GM21515 (cell line): ENCODE results near the gene USF1.
"Not testable (repeated sequence)": the region's sequence is repeated elsewhere in the genome, so short reads cannot be mapped to it uniquely, and the experiment has no call there.

Experiments
- ATAC-seq: cut with Tn5 transposase; IDR thresholded peaks from one replicate; pipeline ENCODE4 v1.9.1; 2021; ENCODE audit not compliant: unreplicated experiment

The USF1 gene

DNA sequence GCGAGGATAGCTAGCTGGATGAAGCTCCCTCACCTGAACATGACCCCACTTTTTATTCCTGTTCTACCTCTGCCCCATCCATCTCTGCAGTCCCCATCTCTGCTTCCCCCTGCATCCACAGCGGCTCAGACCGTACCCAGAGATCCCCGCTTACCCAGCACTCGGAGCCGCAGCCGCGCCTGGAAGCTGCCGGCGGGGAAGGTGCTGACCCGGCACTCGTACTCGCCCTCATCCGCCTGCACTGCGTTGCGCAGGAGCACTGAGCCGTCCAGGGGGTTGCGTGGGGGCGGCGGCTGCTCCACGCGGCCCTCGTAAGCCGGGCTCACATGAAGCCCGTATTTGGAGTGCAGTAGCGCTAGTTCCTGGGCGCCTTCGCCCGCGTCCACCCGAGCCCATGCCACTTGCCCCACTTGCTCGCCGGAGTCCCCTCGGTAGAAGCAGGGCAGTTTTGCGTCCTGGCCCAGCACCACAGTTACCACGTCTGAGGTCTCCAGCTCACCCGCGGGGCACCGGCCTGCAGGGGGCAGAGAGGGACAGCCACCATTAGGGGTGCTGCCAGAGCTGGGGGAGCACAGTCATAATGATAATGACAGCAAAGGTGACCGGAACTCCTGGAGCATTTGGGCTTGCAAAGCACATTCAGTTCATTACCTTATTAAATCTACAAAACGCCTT is 33.8 kb upstream of the USF1 start:
- no peak for ATAC-seq

DNA sequence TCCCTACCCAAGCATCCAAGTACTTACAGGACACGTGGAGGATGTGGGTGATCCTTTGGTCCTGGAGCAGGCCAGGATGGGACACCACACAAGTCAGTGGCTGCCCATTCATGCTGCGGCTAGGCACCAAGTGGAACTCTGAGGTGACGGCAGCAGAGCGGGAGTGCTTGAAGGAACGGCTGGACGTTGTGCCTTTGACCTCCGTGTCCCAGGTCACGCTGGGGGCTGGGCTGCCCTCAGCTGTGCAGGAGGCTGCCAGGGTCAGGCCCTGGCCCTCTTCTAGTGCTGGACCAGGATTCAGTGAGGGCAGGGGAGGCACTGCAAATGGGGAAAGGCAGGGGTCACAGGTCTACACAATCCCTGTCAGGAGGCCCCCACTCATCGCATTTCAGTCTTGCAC is 31.6 kb upstream of the USF1 start:
- no peak for ATAC-seq

DNA sequence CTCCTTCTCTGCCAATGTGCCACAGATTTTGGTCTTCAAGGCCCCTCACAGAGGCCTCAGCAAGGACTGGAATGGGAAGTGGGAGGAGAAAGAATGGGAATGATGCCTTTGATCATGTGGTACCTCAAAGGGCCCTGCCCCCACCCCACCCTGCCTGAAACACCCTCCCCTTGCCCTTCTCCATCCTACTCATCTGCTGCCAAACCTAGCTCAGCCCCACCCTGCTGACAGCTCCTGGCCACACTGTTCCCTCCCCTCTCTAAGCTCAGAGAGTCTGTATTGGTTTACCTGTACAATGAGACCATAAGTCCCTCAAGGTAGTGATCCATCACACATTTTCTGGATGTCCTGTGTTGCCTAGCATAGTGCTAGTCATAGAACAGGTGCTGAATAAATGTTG is 30.6 kb upstream of the USF1 start:
- no peak for ATAC-seq

DNA sequence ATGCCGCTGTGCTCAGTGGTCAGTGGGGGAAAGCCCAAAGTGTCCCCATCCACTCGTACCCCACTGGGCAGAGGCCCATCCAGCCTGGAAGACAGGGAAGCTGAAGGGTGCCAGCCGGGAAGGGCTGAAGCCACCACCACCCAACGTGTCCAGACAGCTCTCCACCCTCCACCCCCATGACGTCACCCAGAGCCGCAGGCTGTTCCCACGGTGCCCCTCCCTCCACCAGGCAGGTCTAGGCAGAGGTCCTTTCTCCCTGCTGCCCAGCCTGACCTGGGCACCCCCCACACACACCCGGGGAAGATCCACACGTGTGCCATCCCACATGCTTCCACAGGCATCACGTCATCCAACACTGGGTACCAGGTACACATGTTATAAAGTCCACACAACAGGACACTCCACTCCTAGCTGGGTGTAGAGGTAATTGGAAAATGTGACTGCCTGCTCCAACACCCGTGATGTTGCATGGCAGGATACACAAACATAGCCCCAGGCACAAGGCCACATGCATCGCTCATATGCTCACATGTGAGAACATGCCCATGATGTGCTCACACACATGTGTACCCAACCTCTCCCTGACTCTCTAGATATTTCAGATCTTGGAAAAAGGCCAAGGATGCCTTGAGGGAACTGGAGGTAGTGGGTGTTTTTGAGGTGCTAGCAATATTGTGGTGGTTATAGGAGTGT is 29.0 kb upstream of the USF1 start:
- no peak for ATAC-seq

DNA sequence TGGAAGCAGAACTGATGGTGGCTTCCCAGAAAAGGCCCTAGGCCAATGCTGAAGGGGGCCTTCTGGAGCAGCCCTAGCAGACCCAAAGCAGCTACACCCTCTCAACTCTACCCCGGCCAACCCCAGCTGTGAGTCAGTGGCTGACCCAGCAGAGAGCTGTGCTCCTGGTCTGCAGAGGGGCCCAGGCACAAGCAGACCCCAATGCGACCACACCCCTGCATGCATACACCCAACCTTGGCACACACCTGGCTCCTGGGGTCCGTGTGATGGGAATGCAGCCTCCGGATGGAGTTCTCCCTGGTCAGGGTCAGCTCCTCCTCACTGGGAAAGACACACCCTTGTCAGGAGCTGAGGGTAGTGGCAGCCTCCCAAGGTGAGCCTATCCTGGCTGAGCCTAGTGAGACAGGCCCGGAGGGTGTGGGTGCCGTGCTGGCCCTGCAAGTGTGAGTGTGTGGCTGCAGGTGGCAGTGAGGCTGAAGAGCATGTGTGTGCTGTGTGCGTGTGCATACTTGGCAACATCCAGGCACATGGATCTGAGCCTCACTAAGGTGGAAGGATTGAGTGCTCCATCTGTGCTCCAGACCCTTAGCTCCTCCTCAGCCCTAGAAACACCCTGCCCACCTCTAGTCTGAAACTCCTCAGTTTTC is 27.8 kb upstream of the USF1 start:
- ATAC-seq, result no peak

DNA sequence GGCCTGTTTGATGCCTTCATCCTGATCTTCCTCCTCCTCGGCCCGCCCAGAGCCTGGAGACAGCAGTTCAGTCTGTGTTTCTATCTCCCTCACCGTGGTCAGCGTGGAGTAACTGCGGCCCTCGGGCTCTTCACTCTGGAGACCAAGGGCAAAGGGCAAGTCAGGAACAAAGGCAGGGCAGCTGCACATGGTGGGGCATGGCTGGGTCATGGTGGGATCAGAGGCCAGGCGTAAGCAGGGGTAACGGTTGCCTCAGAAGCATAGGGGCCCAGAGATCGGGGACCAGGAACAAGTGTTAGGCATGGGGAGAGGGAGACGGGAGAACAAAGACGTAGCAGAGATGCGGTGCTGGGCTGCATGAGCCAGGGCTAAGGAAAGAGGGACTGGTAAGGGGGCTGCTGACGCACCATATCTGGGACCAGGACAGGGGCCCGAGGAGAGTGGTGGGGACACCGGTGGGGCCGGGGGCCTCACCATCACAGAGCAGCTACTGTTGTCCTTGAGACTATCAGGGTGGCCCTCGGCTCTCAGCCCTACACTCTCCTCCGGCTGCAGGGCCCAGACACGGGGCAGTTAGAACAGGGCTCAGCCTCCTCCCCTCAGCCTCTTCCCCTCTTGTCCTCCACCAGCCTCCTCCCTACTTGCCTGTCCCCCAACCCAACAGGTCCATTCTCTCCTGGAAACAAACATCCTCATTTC is 27.1 kb upstream of the USF1 start:
- no peak for ATAC-seq

DNA sequence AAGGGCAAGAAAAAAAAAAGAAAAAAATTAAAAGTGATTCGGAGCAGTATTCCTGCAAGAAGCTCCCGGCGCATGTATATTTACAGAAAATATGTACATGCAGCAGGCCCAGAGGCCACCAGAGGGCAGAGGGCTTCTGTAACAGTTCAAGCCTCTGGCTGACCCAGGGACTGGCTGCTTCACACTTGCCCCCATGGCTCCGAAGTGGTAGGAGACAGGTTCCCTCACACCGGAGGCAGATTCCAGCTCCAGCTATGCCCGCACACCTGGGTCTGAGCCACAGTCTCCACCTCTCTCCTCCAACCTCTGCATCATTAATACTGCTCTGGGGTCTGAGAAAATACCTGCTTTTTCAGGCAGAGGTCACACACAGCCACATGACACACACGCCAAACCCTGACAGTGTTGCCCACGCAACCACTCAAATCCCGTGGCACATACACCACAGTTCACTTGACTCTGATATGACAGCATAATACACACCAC is 26.2 kb upstream of the USF1 start:
- no peak for ATAC-seq

DNA sequence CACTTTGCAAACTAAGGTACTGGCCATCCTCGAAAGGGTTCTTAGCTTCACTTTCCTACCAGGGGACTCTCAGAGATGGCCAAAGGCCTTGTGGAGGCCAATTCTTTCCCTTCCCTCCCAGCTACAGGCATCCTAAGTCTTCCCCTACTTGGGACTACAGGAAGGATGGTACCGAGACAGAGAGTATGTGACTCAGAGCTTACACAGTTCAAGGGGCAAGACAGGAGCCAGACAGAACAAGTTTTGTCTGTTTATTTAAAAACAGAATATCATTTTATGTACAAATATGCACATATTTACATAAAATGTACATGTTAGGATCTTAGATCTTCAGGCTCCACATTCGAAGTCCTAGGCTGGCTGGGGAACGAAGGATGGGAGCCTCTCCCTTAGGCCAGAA is 25.0 kb upstream of the USF1 start:
- no peak for ATAC-seq

DNA sequence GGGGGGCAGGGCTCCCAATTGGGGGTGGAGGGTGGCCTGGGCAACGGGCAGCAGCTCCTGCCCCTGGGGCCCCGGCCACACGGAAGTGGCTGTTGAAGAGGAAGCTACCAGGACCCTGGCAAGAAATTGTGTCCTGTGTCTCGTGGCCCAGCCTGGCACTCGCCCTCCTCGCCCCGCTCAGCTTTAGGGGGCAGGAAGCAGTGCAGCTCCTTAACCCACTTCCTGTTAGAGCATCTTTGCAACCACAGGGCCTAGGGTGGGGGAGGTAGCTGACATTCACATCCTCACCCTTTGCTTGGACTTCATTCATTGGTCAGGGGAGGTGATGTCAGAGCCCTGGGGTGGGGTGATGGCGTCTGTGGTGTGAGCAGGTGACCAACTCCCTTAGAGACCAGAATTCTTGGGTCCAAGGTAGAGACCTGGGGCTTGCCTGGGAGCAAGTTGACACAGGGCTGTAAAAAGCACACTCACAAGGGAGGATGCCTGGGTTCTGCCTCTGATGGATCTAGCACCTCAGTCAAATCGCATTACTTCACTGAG is 24.0 kb upstream of the USF1 start, which contains the start of gene ARHGAP30:
ARHGAP30 (minus strand) TSS at position 161 of the 540 bp plus-strand sequence. CDS start 267 bp downstream, outside the sequence.
- ATAC-seq, result peak; percentile 80

DNA sequence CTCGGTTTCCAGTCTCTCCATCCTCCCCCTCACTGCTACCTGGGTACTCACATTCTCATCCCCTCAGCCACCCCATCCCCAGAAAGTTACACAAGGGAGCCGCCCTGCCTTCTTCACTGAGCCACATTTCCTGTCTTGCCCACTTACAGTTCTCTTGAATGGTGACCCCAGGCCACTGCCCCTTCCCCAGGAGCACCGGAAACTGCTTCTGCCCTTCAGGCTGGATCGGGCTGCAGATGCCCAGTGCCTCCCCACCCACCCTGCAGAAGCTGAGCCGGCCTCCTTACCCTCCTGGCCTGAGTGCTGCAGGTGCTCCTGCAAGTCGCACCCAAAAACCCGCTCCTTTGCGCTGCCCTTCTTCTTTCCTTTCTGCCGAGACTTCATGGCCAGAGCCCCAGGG is 23.5 kb upstream of the USF1 start:
- no peak for ATAC-seq

DNA sequence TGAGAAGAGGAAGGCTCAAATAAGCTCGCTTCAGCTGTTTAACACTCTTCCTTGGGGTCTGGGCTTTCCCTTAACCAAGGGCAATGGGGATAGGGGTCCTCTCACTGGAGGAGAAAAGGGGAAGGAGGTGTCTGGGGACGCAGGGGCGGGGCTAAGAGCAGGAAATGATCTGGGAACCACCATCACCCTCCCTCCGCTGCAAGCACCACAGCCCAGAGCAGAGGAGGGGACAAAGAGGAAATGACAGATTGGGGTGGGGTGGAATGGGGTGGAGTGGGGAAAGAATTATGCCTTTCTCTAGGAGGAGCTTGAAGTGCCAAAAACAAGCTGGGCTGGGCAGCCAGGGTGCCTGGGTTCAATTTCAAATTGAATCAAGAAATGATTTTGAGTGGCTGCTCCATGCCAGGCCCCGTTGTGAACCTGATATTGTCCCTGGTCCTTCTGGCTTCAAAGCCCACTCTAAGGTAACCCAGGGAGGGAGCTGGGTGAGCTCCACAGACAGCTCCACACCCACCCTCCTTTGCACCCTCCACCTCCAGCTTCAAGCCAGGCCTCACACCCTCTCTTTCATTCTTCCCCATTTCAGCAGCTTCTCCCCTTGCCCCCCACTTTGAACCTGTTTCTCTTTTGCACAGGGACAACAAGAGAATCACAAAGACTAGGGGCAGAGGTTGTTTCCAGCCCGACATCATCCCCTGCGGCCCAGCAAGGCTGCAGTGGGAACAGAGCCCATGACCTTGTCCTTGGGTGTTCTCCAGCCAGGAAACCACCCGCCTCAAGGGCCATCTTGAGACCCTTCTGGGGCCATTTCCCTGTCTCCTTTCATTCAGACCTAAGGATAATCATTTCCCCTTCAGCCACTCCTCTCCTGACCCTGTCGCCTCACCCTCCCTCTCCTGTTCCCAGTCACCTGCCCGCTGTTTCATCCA is 22.8 kb upstream of the USF1 start:
- ATAC-seq, result peak; percentile 50

DNA sequence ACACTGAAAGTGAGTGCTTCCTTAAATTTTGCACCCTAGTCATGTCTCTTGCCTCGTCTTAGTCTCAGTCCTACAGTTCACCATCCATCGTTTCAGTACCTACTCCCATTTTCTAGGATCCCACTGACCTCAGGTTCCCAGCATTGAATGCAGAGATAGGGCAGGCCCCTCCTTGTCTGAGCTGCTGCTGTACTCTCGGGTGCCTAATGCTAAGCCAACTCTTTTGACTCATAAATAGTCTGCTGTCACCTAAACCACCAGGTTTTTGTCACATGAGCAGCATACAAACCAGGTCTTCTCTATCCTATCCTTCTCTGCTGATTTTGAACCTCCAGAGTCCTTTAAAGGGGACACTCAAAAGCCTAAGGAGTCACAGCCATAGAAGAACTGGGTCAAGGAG is 20.9 kb upstream of the USF1 start:
- no peak for ATAC-seq

DNA sequence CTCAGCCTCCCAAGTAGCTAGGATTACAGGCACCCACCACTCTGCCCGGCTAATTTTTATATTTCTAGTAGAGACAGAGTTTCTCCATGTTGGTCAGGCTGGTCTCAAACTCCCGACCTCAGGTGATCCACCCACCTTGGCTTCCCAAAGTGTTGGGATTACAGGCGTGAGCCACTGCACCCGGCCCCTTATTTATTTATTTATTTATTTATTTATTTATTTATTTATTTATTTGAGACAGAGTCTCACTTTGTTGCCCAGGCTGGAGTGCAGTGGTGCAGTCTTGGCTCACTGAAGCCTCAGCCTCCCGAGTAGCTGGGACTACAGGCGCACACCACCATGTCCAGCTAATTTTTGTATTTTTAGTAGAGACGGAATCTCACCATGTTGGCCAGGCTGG is 19.9 kb upstream of the USF1 start:
- ATAC-seq, result not testable (repeated sequence)

DNA sequence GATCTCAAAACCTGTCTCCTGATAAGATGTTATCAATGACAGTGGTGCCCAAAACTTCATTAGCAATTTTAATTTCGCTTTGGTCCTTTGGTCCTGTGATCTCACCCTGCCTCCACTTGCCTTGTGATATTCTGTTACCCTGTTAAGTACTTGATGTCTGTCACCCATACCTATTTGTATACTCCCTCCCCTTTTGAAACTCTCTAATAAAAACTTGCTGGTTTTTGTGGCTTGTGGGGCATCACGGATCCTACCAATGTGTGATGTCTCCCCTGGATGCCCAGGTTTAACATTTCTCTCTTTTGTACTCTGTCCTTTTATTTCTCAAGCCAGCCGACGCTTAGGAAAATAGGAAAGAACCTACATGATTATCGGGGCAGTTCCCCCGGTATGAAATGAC is 18.2 kb upstream of the USF1 start:
- ATAC-seq, result not testable (repeated sequence)

DNA sequence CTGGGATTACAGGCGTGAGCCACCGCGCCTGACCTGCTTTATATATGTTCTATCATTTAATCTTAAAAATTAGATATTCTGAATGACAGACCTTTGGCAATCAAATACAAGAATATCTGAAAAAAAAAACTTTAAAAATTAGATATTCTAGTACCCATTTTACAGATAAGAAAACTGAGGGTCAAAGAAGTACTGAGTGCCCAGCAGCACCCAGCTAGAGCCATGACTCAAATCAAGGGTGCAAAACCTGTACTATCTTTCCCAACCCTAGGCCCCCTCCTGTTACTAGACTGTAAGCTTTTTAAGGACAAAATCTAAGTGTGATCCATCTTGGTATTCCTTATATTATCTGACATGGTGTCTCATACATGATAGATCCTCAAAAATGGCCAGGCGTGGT is 15.6 kb upstream of the USF1 start:
- ATAC-seq, result no peak

DNA sequence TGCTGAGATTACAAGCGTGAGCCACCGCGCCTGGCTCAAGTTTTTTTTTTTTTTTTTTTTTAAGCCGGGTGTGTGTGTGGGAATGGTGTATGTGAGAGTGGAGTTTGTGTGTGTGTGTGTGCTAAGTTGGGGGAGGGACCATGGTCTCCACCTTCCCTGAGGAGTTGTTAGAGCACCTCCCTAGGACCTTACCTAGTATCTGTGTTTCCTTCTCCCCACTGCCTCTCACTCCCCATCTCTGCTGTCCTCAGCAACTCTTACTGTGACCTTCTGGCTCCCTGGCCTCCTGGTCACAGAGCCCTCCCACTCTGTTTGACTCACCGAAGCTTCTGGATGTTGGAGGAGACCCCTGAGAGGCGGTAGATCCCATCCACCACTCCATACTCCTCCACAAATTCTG is 13.5 kb upstream of the USF1 start:
- ATAC-seq, result no peak

DNA sequence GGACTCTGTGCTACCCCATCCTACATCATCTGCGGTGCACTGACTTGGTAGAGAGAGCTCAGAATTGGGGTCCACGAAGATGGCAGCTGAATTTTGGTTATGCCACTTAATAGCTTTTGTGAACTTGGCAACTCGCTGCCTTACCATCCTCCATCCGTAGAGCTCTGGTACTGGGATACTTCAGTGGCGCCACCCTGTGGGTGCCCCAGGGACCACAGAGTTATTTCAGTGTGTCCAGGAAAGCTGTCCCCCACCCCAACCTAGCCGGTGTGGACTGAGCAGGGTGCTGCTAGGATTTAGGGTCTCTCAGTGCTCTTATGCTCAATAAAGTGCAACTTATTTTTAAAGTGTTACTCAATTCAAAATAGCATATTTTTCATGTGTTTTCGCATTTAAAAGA is 9.0 kb upstream of the USF1 start:
- ATAC-seq, result no peak

DNA sequence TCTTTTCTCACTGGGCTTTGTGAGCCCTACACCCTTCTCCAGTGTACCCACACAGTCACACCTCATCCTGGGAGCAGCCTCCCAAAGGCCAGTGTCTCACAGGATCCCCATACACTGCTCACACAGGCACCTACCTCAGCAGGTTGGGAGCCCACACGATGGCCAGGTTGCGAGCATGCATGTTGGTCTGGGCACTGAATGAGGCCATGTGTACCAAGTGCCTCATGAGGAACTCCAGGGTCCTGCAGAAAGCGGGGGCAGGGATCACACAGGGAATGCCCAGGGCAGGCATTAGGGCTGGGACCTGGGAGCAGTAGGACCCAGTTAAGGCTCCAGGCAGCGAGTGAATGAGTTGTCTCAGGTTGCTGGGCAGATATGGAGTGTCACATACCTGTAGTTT is 8.5 kb upstream of the USF1 start:
- no peak for ATAC-seq

DNA sequence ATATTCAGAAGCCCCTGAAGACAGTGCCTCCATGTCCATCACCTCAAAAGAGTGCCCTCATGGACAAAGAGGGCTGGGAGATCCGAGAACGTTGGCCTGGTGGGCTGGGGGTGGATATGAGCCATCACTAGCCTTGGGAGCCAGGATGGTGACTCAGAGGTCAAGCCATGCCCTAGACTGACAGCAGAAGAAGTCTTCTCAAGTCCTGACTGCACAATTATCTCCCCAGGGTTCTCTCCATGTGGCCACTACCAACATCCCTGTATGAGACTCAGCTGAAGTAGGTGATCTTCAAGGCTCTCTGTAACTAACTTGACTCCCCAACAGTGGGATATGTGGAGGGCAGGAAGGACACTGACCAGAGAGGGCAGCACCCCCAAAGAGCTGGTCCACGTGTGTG is 7.1 kb upstream of the USF1 start:
- ATAC-seq, result no peak

DNA sequence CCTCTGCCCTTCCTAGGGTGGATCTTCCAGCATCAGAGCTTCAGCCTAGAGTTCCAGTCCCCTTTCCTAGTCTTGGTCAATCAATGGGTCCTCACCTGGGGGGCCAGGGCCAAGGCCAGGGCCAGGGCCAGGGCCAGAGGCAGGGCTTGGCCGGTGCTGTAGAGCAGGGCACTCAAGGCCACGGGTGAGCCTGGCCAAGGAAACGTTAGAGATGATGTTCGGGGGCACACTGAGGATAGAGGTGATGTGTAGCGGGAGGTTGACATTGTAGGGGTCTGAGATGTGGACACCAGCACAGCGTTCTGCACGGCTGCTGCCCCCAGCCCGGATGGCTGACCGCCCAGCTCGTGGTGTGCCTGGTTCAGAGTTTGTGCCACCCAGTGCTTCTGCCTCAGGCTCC is 5.4 kb upstream of the USF1 start:
- no peak for ATAC-seq
